ENCODE results near the gene ZNF444. TPM values are rescaled to one million over a fixed set of nuclear protein-coding genes. Genes with fewer than 3 reads are reported as not detected.
"Not testable (repeated sequence)": the region's sequence is repeated elsewhere in the genome, so short reads cannot be mapped to it uniquely, and the experiment has no call there.

The ZNF444 gene
- polyA plus RNA-seq, 1 experiment: 9.9 TPM

DNA sequence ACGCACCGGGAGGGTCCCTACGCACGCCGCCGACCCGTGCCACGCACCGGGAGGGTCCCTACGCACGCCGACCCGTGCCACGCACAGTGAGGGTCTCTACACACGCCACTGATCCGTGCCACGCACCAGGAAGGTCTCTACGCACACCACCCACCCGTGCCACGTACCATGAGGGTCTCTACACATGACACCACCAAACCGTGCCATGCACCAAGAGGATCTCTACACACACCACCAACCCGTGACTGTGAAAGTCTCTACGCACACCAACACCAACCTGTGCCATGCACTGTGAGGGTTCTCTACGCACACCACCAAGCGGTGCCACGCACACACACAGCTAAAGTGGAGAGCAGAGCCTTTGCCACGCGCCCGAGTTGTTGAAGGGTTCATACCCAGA is 36.7 kb upstream of the ZNF444 start:
- no peak overlapping the region for H3K27ac ChIP-seq (ENCODE audit: low read depth, low read length)
- TF ChIP-seq, protein P1, sequence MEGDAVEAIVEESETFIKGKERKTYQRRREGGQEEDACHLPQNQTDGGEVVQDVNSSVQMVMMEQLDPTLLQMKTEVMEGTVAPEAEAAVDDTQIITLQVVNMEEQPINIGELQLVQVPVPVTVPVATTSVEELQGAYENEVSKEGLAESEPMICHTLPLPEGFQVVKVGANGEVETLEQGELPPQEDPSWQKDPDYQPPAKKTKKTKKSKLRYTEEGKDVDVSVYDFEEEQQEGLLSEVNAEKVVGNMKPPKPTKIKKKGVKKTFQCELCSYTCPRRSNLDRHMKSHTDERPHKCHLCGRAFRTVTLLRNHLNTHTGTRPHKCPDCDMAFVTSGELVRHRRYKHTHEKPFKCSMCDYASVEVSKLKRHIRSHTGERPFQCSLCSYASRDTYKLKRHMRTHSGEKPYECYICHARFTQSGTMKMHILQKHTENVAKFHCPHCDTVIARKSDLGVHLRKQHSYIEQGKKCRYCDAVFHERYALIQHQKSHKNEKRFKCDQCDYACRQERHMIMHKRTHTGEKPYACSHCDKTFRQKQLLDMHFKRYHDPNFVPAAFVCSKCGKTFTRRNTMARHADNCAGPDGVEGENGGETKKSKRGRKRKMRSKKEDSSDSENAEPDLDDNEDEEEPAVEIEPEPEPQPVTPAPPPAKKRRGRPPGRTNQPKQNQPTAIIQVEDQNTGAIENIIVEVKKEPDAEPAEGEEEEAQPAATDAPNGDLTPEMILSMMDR (IDR thresholded peaks at IDR 0.05; ENCODE audit: low read depth, low read length): no peak
- CTCF ChIA-PET: interaction anchor here (1.2 to 1.4 kb wide), 2 partner anchors 24 to 67 kb away, joined by 4 to 5 read pairs; no protein-coding TSS in a partner anchor
- H3K27me3 ChIP-seq (ENCODE audit: control insufficient read depth, insufficient read depth, low read length): no peaks in the 10 kb centered on the region
- DNase-seq (ENCODE audit: low read depth, low spot score): no peak
- POLR2A ChIA-PET: no interaction called here
- no peak overlapping the region for H3K4me3 ChIP-seq (ENCODE audit: low read depth, low read length)
- peaks cover 18% of the 10 kb centered on the region; the same call in 1 of the 2 replicates for H3K9me3 ChIP-seq (ENCODE audit: control insufficient read depth, insufficient read depth, low read length)

DNA sequence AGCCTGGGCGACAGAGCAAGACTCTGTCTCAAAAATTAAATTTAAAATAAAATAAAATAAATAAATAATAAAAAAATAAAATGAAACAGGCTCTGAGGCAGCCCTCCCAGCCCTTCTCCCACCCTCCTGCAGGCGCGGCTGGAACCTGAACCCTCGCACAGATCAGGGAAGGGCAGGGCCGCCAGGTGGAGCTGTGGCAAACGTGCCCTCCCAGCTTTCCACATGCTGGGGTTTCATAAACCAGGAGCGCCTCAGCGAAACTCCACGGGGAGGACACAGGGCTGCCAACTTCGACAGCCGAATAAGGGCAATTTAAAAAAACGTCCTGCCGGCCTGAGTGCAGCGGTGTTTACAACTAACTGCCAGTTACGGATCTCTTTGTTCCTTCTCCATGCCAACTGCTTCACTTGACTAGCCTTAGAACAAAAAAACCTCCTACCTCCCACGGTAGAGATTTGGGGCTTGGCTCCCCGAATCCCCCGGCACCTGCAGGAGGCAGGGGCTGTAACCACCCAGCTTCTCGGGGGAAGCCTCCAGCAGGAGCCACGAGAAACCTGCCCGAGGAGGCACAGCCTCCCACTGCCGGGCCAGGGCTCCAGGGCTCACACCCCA is 35.9 kb upstream of the ZNF444 start:
- TF ChIP-seq, protein P1 (IDR thresholded peaks at IDR 0.05; ENCODE audit: low read depth, low read length): peak; percentile 58
- no peak for DNase-seq (ENCODE audit: low read depth, low spot score)
- H3K27ac ChIP-seq (ENCODE audit: low read depth, low read length): no peak overlapping the region
- H3K9me3 ChIP-seq (ENCODE audit: control insufficient read depth, insufficient read depth, low read length): peaks cover 12% of the 10 kb centered on the region; the same call in 1 of the 2 replicates
- no peak overlapping the region for H3K4me3 ChIP-seq (ENCODE audit: low read depth, low read length)
- H3K27me3 ChIP-seq (ENCODE audit: control insufficient read depth, insufficient read depth, low read length): no peaks in the 10 kb centered on the region
- ChIA-PET CTCF (interaction anchor here (0.7 to 1.4 kb wide), 3 partner anchors 25 to 228 kb away, joined by 3 to 5 read pairs (median 4); no protein-coding TSS in a partner anchor), POLR2A (no interaction called here)

DNA sequence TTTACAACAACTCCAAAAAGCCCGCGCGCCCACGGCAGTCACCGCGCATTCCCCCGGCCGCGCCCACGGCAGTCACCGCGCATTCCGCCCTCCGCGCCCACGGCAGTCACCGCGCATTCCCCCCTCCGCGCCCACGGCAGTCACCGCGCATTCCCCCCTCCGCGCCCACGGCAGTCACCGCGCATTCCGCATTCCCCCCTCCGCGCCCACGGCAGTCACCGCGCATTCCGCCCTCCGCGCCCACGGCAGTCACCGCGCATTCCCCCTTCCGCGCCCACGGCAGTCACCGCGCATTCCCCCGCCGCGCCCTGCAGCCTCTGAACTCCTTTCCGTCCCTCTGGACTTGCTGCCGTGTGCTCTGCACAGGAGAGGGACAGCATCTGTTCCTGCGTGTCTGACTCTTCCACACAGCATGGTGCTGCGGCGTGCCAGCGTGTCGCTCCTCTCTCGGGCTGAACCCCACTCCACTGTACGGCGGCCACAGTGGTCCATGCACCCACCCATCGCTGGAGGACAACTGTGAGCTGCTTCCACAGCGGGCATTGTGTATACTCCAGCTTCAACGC is 35.2 kb upstream of the ZNF444 start:
- H3K4me3 ChIP-seq (ENCODE audit: low read depth, low read length); H3K27ac ChIP-seq (ENCODE audit: low read depth, low read length); DNase-seq (ENCODE audit: low read depth, low spot score); H3K27me3 ChIP-seq (ENCODE audit: control insufficient read depth, insufficient read depth, low read length); POLR2A ChIA-PET; H3K9me3 ChIP-seq (ENCODE audit: control insufficient read depth, insufficient read depth, low read length): not testable (repeated sequence)
- CTCF ChIA-PET: interaction anchor here (0.7 kb wide), 1 partner anchor 227 kb away, joined by 3 read pairs; no protein-coding TSS in a partner anchor

DNA sequence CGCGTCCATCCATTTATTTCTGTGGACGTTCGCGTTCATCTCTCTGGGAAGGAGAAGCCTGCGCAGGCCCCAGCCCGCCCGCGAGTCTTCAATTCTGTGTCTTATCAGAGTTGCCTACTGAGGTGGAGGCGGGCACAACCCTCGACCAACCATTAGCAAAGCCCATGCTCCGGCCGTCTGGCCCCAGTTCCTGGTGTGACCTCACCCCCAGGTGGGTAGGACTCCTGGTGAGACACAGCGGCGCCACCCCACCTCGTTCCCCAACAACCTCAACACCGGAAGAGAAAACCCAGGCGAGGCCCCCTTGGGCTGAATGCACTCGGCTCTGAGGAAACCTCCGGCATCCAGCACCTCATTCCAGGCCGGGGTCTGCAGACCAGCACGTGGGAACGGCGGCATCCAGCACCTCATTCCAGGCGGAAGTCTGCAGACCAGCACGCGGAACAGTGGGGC is 34.7 kb upstream of the ZNF444 start:
- TF ChIP-seq, protein P1 (IDR thresholded peaks at IDR 0.05; ENCODE audit: low read depth, low read length): no peak
- Histone ChIP-seq H3K4me3 (ENCODE audit: low read depth, low read length) (no peak overlapping the region), H3K27me3 (ENCODE audit: control insufficient read depth, insufficient read depth, low read length) (no peaks in the 10 kb centered on the region), H3K9me3 (ENCODE audit: control insufficient read depth, insufficient read depth, low read length) (peaks cover 7% of the 10 kb centered on the region; the same call in 1 of the 2 replicates), H3K27ac (ENCODE audit: low read depth, low read length) (no peak overlapping the region)
- ChIA-PET POLR2A (no interaction called here), CTCF (no interaction called here)
- DNase-seq (ENCODE audit: low read depth, low spot score): no peak

DNA sequence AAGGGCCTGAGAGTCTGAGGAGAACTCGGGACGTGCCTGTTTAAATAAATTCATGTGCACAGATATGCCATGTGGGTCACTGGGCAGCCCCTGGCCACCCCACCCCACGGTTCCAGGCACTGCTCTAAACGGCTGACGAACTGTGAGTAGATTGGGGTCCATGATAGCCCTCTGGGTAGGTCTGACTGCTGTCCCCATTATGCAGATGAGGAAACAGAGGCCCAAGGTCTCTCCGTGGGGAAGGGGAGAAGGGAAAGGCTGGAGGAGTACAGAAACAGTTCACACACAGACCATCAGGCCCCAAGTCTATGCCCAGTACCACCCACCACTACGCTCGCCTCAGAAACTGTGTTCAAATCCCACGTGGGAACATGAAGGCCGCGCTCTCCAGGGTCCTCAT is 34.1 kb upstream of the ZNF444 start:
- ChIA-PET CTCF (no interaction called here), POLR2A (interaction anchor here (1.3 kb wide), 1 partner anchor 12 kb away, joined by 3 read pairs; no protein-coding TSS in a partner anchor)
- TF ChIP-seq, protein P1 (IDR thresholded peaks at IDR 0.05; ENCODE audit: low read depth, low read length): no peak
- no peak overlapping the region for H3K27ac ChIP-seq (ENCODE audit: low read depth, low read length)
- no peak overlapping the region for H3K4me3 ChIP-seq (ENCODE audit: low read depth, low read length)
- no peaks in the 10 kb centered on the region for H3K27me3 ChIP-seq (ENCODE audit: control insufficient read depth, insufficient read depth, low read length)
- no peak for DNase-seq (ENCODE audit: low read depth, low spot score)
- peaks cover 7% of the 10 kb centered on the region; the same call in 1 of the 2 replicates for H3K9me3 ChIP-seq (ENCODE audit: control insufficient read depth, insufficient read depth, low read length)
